ACHN (cell line): ENCODE measurements around the gene TIMM29.
"Not testable (repeated sequence)": the region's sequence is repeated elsewhere in the genome, so short reads cannot be mapped to it uniquely, and the experiment has no call there.

Source experiments
- DNase-seq: peaks from one replicate; pipeline ENCODE4 v3.0.0-alpha.2; 2015
- in situ Hi-C: cut with HindIII; loops from 2 replicates; pipeline ENCODE4 v1.10.0; 2017; ENCODE audit warnings: low sequenced_read_pairs, low pct_ligation_motif_present, low pct_unique_long_range_greater_than_20kb

Gene TIMM29

GRCh38 chr19:10927730-10928562, 665 bp upstream of the TIMM29 start:
- no peak for DNase-seq
- in situ Hi-C loops = no loop called here

DNA sequence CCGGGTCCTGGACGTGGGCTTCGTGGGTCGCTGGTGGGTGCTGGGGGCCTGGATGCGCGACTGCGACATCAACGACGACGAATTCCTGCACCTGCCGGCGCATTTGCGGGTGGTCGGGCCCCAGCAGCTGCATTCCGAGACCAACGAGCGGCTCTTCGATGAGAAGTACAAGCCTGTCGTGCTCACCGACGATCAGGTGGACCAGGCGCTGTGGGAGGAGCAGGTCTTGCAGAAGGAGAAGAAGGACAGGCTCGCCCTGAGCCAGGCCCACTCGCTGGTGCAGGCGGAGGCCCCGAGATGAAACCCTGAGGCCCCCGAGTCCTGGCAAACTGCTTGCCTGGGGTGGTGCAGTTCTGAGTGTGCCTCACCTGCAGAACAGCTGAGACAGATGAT, 787 bp downstream of the TIMM29 start:
- in situ Hi-C loops = no loop called here
- DNase-seq = no peak

DNA sequence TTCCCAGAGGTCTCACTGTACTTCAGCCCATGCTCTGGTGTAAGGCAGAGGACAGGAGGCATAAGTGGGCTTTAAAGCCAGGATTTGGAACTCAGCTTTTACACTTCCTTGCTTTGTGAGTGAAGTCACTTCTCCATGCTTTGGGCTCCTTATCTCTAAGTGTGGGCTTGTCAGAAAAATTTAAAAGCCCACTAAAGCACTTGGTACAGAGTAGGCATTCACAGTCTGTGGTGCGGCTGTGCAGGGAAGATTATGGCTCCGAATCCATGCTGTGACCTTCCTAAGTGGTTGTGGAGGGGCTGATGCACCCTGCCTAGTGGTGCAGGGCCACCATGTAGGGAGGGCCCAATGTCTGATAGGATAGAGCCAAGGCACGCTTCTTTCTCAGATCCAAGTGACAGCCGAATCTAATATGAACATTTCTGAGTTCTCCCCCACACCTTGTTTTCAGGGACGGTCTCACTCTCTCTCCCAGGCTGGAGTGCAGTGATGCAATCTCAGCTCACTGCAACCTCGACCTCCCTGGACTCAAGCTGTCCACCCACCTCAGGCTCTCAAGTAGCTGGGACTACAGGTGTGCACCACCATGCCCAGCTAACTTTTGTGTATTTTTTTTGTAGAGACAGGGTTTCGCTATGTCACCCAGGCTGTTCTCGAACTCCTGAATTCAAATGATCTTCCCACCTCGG, 6.9 kb downstream of the TIMM29 start:
- in situ Hi-C loops = no loop called here
- no peak for DNase-seq

GRCh38 chr19:10936661-10937084, 8.1 kb downstream of the TIMM29 start:
- DNase-seq = peak; percentile 79
- in situ Hi-C loops = no loop called here

DNA sequence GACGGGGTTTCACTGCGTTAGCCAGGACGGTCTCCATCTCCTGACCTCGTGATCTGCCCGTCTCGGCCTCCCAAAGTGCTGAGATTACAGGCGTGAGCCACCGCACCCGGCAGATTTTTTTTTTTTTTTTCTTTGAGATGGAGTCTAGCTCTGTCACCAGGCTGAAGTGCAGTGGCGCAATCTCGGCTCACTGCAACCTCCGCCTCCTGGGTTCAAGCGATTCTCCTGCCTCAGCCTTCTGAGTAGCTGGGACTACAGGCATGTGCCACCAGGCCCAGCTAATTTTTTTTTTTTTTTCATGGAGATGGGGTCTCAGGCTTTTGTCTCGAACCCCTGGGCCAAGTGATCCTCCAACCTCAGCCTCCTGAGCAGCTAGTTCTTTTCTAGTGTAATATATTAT, 13.0 kb downstream of the TIMM29 start:
- in situ Hi-C loops, DNase-seq: not testable (repeated sequence)

DNA sequence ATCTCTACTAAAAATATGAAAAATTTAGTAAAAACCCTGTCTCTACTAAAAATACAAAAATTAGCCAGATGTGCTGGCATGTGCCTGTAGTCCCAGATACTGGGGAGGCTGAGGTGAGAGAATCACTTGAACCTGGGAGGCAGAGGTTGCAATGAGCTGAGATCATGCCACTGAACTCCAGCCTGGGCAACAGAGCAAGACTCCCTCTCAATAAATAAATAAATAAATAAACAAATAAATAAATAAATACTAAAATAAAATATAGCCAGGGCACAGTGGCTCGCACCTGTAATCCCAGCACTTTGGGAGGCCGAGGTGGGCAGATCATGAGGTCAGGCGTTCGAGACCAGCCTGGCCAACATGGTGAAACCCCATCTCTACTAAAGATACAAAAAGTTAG, 14.8 kb downstream of the TIMM29 start:
- not testable (repeated sequence) for DNase-seq

DNA sequence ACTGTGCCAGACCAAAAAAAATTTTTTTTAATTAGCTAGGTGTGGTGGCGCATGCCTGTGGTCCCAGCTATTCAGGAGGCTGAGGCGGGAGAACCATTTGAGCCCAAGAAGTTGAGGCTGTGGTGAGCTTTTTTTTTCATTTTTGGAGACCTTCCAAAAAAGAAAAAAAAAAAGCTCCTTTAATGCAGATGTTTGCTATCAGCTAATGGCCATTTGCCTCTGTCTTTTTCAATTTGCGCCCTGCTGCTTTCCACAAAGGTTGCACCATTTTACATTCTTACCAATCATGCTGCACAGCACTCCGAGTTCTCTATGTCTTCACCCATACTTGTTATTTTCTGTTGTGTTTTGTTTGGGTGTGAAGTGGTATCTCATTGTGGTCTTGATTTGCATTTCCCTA, 16.7 kb downstream of the TIMM29 start:
- in situ Hi-C loops = no loop called here
- DNase-seq = no peak

More for the DNA sequence above, 14.8 kb downstream of the TIMM29 start:
- in situ Hi-C loops = not testable (repeated sequence)

- in situ Hi-C loops = no loop called here
- peak; percentile 24 for DNase-seq
Measured at GRCh38 chr19:10946958-10947657, 18.5 kb downstream of the TIMM29 start.

GRCh38 chr19:10952809-10953208, 24.2 kb downstream of the TIMM29 start:
- in situ Hi-C loops = no loop called here
- DNase-seq = no peak

- in situ Hi-C loops = not testable (repeated sequence)
Measured at GRCh38 chr19:10959277-10959968, 30.8 kb downstream of the TIMM29 start.

DNA sequence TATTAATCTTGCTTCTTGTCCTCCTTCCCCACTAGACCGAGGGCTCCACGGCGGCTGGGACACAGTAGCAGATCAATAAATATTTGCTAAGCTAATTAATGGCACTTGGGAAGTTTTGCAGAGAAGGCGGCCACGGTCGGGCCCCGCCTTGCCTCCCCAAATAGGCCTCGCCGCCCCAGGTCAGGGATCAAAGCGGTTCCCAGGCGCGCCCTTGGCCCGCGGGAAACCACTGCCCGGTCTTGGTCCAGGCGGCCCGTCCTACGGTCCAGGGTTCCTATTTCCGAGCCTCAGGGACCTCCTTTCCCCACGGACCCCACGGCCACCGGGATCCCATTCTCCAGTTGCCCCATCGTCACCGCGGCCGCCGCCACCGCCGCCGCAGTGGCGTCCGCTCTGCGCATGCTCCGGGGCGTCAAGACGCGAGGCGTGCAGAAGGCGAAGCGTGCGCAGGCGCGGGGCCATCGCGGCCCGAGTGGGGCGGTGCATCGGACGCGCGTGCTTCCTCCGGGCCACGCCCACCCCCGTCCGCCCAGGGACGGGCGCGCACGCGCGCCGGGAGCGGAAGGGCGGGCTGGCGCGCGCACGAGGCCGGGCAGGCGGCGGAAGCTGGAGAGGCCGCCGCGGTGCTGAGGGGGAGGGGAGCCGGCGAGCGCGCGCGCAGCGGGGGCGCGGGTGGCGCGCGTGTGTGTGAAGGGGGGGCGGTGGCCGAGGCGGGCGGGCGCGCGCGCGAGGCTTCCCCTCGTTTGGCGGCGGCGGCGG, 31.9 kb downstream of the TIMM29 start, which contains the start of gene SMARCA4:
Gene SMARCA4, plus strand, starts transcription at position 717 of the 759 bp plus-strand sequence. CDS start 23,122 bp downstream, outside the sequence.
- peak; percentile 95 for DNase-seq
- in situ Hi-C loops = no loop called here

More at GRCh38 chr19:10959277-10959968, 30.8 kb downstream of the TIMM29 start:
- DNase-seq = not testable (repeated sequence)

- DNase-seq = peak; percentile 36
- in situ Hi-C loops = no loop called here
Measured at GRCh38 chr19:10961073-10961860, 32.7 kb downstream of the TIMM29 start.

- in situ Hi-C loops = no loop called here
- no peak for DNase-seq
Measured at GRCh38 chr19:10962863-10963262, 34.3 kb downstream of the TIMM29 start.

DNA sequence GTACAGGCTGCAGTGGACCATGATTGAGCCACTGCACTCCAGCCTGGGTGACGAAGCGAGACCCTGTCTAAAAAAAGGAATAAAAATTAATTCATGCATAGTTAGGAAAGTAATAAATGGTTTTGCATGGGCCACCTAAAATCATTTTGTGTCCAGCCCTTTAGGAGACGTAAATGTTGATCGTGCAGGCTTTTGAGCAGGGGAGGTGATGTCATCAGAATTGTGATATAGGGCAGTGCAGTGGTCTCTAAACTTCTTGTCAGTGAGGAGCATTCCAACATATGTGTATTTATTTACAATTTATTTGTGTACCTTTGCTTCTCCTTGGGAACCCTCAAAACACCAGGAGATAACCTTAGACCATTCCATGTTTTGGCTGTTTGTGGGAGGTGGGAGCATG, 35.3 kb downstream of the TIMM29 start:
- no peak for DNase-seq
- in situ Hi-C loops = no loop called here

DNA sequence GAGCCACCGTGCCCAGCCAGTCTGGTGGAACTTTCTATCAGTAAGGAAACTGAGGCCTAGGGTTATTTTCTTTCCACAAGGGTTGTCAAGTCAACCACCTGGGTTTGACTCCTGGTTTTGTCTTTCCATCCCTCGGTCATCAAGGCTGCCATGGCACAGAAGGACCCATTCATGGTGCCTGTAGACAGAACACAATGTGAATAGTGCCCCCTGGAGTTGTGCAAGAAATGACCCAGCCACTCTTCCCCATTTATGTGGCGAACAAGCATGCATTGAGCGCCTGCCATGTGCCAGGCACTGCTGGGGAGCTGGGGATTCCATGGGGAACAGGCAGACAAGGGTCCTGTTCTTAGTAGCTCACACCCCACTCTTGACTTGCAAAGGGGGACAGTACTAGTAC, 36.3 kb downstream of the TIMM29 start:
- DNase-seq = no peak
- in situ Hi-C loops = no loop called here

- in situ Hi-C loops = no loop called here
- DNase-seq = no peak
Measured at GRCh38 chr19:10965398-10965797, 36.8 kb downstream of the TIMM29 start.

- DNase-seq = no peak
- in situ Hi-C loops = no loop called here
Measured at GRCh38 chr19:10966809-10967208, 38.2 kb downstream of the TIMM29 start.
